IMR-90 (cell line): ENCODE measurements around the gene PCYOX1L. TPM values are rescaled to one million over a fixed set of nuclear protein-coding genes. Genes with fewer than 3 reads are reported as not detected.

Experiments used
- ATAC-seq: fragments of 200-7000 bp; cut with Tn5 transposase; 2 replicates; pipeline ENCODE4 v1.9.1; 2020; ENCODE audit warnings: low read depth, mild to moderate bottlenecking, moderate library complexity
- BruUV-seq: library from RNA; stranded (reverse); fragments of 400-500 nt; replicated peaks from 2 replicates; lab custom pipeline; 2021; lab: Mats Ljungman, UMichigan
- CTCF ChIA-PET: fragments of 300-600 bp; formaldehyde crosslinking; extraction: SDS; loops from one replicate; lab custom pipeline; 2021; ENCODE audit warnings: antibody characterized with exemption; lab: Yijun Ruan, JAX
- POLR2A ChIA-PET: fragments of 300-600 bp; sonication (Branson Sonifier 250); formaldehyde crosslinking; loops from one replicate; lab custom pipeline; 2022; ENCODE audit warnings: antibody characterized with exemption; ENCODE audit not compliant: unreplicated experiment; lab: Charles Lee
- DNase-seq: peaks from one replicate; pipeline ENCODE4 v3.0.0; 2013
- H2AFZ ChIP-seq: replicated peaks from 2 replicates; pipeline ENCODE3; 2013; ENCODE audit warnings: low read length, mild to moderate bottlenecking; ENCODE audit not compliant: poor library complexity
- H2AK5ac ChIP-seq: 2 replicates; pipeline ENCODE4 v1.6.1; 2013; ENCODE audit warnings: low read depth, low read length, inconsistent platforms
- H2AK9ac ChIP-seq: replicated peaks from 2 replicates; pipeline ENCODE3; 2013; ENCODE audit warnings: mild to moderate bottlenecking, low read depth, low read length, moderate library complexity; ENCODE audit not compliant: poor library complexity
- H2BK120ac ChIP-seq: 2 replicates; pipeline ENCODE4 v1.6.1; 2013; ENCODE audit warnings: low read depth, low read length, inconsistent platforms
- H2BK15ac ChIP-seq: 3 replicates; pipeline ENCODE4 v1.6.1; 2013; ENCODE audit warnings: low read depth, low read length, inconsistent platforms
- H2BK20ac ChIP-seq: 2 replicates; pipeline ENCODE4 v1.6.1; 2013; ENCODE audit warnings: low read depth, mild to moderate bottlenecking, inconsistent platforms, low read length, moderate library complexity
- H2BK5ac ChIP-seq: 2 replicates; pipeline ENCODE4 v1.6.1; 2013; ENCODE audit warnings: mild to moderate bottlenecking, low read depth, low read length, inconsistent platforms; ENCODE audit not compliant: poor library complexity, severe bottlenecking
- H3K14ac ChIP-seq: replicated peaks from 2 replicates; pipeline ENCODE4 v1.6.1; 2013; ENCODE audit warnings: low read depth, low read length, inconsistent platforms
- H3K18ac ChIP-seq: 2 replicates; pipeline ENCODE4 v1.6.1; 2013; ENCODE audit warnings: low read depth, low read length, control low read depth
- H3K23ac ChIP-seq: 2 replicates; pipeline ENCODE4 v1.6.1; 2013; ENCODE audit warnings: low read depth, low read length, inconsistent platforms
- H3K27ac ChIP-seq: 2 replicates; pipeline ENCODE4 v1.5.1; 2013; ENCODE audit warnings: mild to moderate bottlenecking, control low read depth, low read length; ENCODE audit not compliant: insufficient read depth
- H3K27me3 ChIP-seq: 2 replicates; pipeline ENCODE4 v1.6.1; 2013; ENCODE audit warnings: low read length; ENCODE audit not compliant: control insufficient read depth, insufficient read depth
- H3K36me3 ChIP-seq: 2 replicates; pipeline ENCODE4 v1.6.1; 2013; ENCODE audit warnings: low read length, mixed read lengths; ENCODE audit not compliant: control insufficient read depth, insufficient read depth
- H3K4ac ChIP-seq: 2 replicates; pipeline ENCODE4 v1.6.1; 2013; ENCODE audit warnings: low read depth, low read length, inconsistent platforms
- H3K4me1 ChIP-seq: 2 replicates; pipeline ENCODE4 v1.6.1; 2013; ENCODE audit warnings: low read length, mixed read lengths; ENCODE audit not compliant: control insufficient read depth, insufficient read depth
- H3K4me2 ChIP-seq: 2 replicates; pipeline ENCODE4 v1.6.1; 2013; ENCODE audit warnings: low read depth, mild to moderate bottlenecking, control low read depth, low read length, moderate library complexity
- H3K4me3 ChIP-seq: 2 replicates; pipeline ENCODE4 v1.5.1; 2013; ENCODE audit warnings: low read depth, mild to moderate bottlenecking, control low read depth, low read length, moderate library complexity; ENCODE audit not compliant: insufficient read depth
- H3K56ac ChIP-seq: 2 replicates; pipeline ENCODE4 v1.6.1; 2013; ENCODE audit warnings: low read length, inconsistent platforms; ENCODE audit not compliant: insufficient read depth; ENCODE audit errors: extremely low read depth
- H3K79me1 ChIP-seq, 2 experiments: 2 replicates each; pipeline ENCODE4 v1.6.1; 2013; ENCODE audit warnings: low read length in 2 of 2, inconsistent platforms in 1 of 2, low read depth in 1 of 2
- H3K9ac ChIP-seq: 2 replicates; pipeline ENCODE4 v1.6.1; 2013; ENCODE audit warnings: low read depth, low read length, control low read depth
- H3K9me1 ChIP-seq: 2 replicates; pipeline ENCODE4 v1.6.1; 2013; ENCODE audit warnings: low read length, inconsistent platforms; ENCODE audit not compliant: insufficient read depth
- H3K9me3 ChIP-seq: 2 replicates; pipeline ENCODE4 v1.6.1; 2013; ENCODE audit warnings: low read length; ENCODE audit not compliant: control insufficient read depth, insufficient read depth
- H4K20me1 ChIP-seq: 2 replicates; pipeline ENCODE4 v1.6.1; 2013; ENCODE audit warnings: low read length, inconsistent platforms; ENCODE audit not compliant: insufficient read depth
- H4K5ac ChIP-seq: 2 replicates; pipeline ENCODE4 v1.6.1; 2013; ENCODE audit warnings: mild to moderate bottlenecking, low read depth, low read length, control low read depth
- H4K8ac ChIP-seq, 2 experiments: 2 replicates each; pipeline ENCODE4 v1.6.1; 2013; ENCODE audit warnings: low read depth in 2 of 2, low read length in 2 of 2, control low read depth in 1 of 2, inconsistent platforms in 1 of 2
- H4K91ac ChIP-seq: 2 replicates; pipeline ENCODE4 v1.6.1; 2013; ENCODE audit warnings: low read depth, low read length, inconsistent platforms; ENCODE audit not compliant: insufficient read depth
- CHD1 ChIP-seq: IDR thresholded peaks from 2 replicates; pipeline ENCODE4 v1.6.1; 2012; ENCODE audit warnings: low read depth, low read length, improper control_type of control experiment
- MXI1 ChIP-seq: IDR thresholded peaks from 2 replicates; pipeline ENCODE4 v1.6.1; 2012; ENCODE audit warnings: low read depth, mild to moderate bottlenecking, low read length, moderate library complexity, borderline replicate concordance
- RFX5 ChIP-seq: IDR thresholded peaks from 2 replicates; pipeline ENCODE4 v1.8.0; 2012; ENCODE audit warnings: low read depth, mild to moderate bottlenecking, low read length, moderate library complexity
- WGBS, 2 experiments: methylation state at CpG; one replicate each; pipeline versions ENCODE4 v1.1.5 to v1.1.7; 2013; ENCODE audit warnings: missing lambda C conversion rate in 2 of 2; ENCODE audit not compliant: insufficient read length in 1 of 2; ENCODE audit errors: extremely low coverage in 2 of 2; 5-methylcytosine and 5-hydroxymethylcytosine counted together
- dilution Hi-C: fragments of 300-500 bp; cut with HindIII; formaldehyde crosslinking; loops from one replicate; pipeline ENCODE4 v1.14.3; 2018; ENCODE audit warnings: low sequenced_read_pairs; ENCODE audit not compliant: unreplicated experiment
- in situ Hi-C: fragments of 300-500 bp; cut with MboI; formaldehyde crosslinking; loops from 3 replicates; pipeline ENCODE4 v1.14.3; 2019; ENCODE audit warnings: low sequenced_read_pairs, inconsistent platforms, mixed read lengths
- intact Hi-C: fragments of 100-400 bp; cut with micrococcal nuclease; formaldehyde crosslinking; loops from 2 replicates; pipeline ENCODE4 v1.10.0; 2022
- polyA plus RNA-seq, 3 experiments: library from polyadenylated mRNA; depleted of rRNA; stranded (reverse); fragments of >200 nt; gene quantifications; 2 replicates each; pipeline ENCODE4 v1.2.3, GENCODE V29; 2012; ENCODE audit warnings: low replicate concordance in 1 of 3
- total RNA-seq: library from RNA; depleted of rRNA; stranded (reverse); fragments of >200 nt; gene quantifications from 2 replicates; pipeline ENCODE4 v1.2.3, GENCODE V29; 2012

PCYOX1L gene
- total and polyA plus RNA-seq, 2 of the 4 experiments (the other 2 are of a cell fraction): 7.0 to 14.3 TPM

- Histone ChIP-seq H3K27ac (peak overlapping the region; percentile 89), H3K27me3 (no peaks in the 10 kb centered on the region), H2AFZ (no peak overlapping the region), H3K9me3 (no peaks in the 10 kb centered on the region), H2BK20ac (no peak overlapping the region; the same call in 1 of the 2 replicates), H3K36me3 (peaks cover 67% of the 10 kb centered on the region), H3K79me1 (peaks cover 3 to 66% of the 10 kb centered on the region in 2 experiments; a peak in 3 of 4 replicates), H3K56ac (no peak overlapping the region; the same call in 1 of the 2 replicates), H3K9ac (peak overlapping the region; percentile 99), H3K18ac (no peak overlapping the region), H3K4me3 (peak overlapping the region; percentile 63), H4K20me1 (peaks cover 89% of the 10 kb centered on the region), H3K4me2 (peak overlapping the region; percentile 85), H3K14ac (peak overlapping the region; percentile 98; the same call in 1 of the 2 replicates), H2BK15ac (no peak overlapping the region), H3K4ac (peak overlapping the region; percentile 75), H3K23ac (peak overlapping the region; percentile 50), H3K9me1 (peaks cover 19% of the 10 kb centered on the region), H2AK5ac (peak overlapping the region; percentile 31; the same call in 1 of the 2 replicates), H3K4me1 (peaks cover 44% of the 10 kb centered on the region), H2BK120ac (peak overlapping the region; percentile 76; the same call in 1 of the 2 replicates), H2BK5ac (peak overlapping the region; percentile 56), H4K8ac (peak overlapping the region in 1 of 2 experiments; percentile 49; a peak in 1 of 4 replicates), H4K91ac (peak overlapping the region; percentile 3; the same call in 1 of the 2 replicates), H4K5ac (no peak overlapping the region), H2AK9ac (no peak overlapping the region)
- ChIA-PET CTCF (no interaction called here), POLR2A (interaction anchor here (0.7 to 5.1 kb wide), 2 partner anchors 13 to 28 kb away, joined by 3 to 22 read pairs; no protein-coding TSS in a partner anchor)
- intact Hi-C loops (no loop called here), dilution Hi-C loops (no loop called here), in situ Hi-C loops (no loop called here)
- DNase-seq: peak; percentile 16
- WGBS, 2 experiments: 32% methylated on average over 5 of the region's 15 CpGs; no CpG with 5 or more reads in 1 of the 2 experiments
- no peak for ATAC-seq
- TF ChIP-seq MXI1 (peak; percentile 25; the same call in 1 of the 2 replicates), RFX5 (peak; percentile 27; the same call in 1 of the 2 replicates), CHD1 (no peak)
- BruUV-seq: no TSS peak
Observed at GRCh38 chr5:149410721-149411432, 53.0 kb downstream of the PCYOX1L start.
